GM21723 (cell line): ENCODE data around the gene SRRM2.

Experiments
- ATAC-seq: cut with Tn5 transposase; IDR thresholded peaks from one replicate; pipeline ENCODE4 v1.9.1; 2021; ENCODE audit warnings: mild to moderate bottlenecking, moderate library complexity; ENCODE audit not compliant: unreplicated experiment

Gene SRRM2

GRCh38 chr16:2775765-2776499 lies 23.5 kb downstream of the SRRM2 start:
- no peak for ATAC-seq

- peak; percentile 25 for ATAC-seq
Observed at GRCh38 chr16:2776500-2777139, 24.2 kb downstream of the SRRM2 start.

DNA sequence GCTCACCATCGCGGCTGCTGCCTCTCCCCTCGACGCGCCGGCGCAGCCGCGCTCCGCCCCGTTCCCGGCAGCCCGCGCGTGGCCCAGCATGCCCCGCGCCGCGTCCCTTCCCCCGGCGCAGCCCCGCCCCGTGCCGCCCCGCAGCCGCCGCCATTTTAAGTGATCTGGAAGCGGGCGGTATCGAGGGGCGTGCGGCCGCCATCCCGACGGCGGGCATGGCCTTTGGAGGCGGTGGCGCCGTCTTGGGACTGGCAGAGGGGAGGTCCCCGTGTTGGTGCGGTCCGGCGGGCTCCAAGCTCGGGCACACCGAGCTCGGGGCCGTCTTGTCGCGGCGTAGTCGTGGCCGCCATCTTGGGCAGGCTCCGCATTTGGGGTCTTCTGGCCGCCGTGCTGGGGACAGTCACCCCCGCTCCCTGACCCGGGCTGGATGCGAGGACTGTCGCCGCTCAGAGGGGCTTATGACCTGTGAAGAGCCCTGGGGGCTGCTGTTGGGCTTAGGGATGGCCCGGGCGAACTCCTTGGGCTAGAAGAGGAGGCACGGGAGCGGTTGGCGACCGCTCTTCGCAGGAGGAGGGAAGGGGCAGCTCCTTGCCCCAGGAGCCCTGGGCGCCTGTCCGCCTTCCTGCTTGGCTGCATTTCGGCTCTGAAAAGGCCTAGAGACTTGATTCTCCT lies 24.9 kb downstream of the SRRM2 start, which contains the start of gene ELOB:
TSS of gene ELOB (minus strand) at position 50 of the 672 bp plus-strand sequence. CDS start at position 9, 41 bp downstream.
- peak; percentile 58 for ATAC-seq

GRCh38 chr16:2777903-2778629 lies 25.6 kb downstream of the SRRM2 start:
- peak; percentile 5 for ATAC-seq

GRCh38 chr16:2778630-2778958 lies 26.2 kb downstream of the SRRM2 start:
- ATAC-seq = no peak

DNA sequence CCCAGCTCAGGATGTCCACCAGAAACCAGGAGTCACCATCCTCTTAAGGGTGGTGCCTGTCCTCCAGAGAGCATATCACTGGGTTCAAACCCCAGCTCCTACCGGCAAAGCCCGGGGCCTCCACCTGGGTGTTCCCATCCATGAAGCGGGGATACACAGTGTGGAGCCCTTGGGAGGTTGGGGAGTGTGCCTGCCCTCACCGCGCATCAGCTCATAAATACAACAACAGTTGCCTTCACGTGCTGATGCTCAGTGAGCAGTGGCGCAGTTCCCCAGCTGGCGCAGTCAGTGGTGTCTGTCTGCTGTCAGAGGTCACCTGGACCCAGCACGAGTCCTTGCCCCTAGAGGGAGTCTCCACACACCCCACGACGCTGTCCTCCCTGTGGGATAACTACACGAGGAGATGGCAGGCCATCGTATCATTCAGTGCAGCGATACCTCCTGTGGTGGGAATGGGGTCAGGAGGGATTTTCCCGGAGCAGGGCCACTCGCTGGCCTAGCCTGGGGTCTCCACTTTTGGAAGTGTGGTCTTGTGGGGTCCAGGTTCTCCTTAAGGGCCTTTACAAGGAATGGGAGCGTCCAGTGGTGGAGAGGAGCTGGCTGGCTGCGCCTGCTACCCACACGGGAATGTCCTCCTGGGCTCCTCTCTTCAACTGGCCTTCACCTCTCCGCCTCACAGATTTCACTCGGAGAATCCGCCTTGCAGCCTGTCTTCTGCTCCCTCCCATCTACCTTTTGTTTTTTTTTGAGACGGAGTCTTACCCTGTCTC lies 26.9 kb downstream of the SRRM2 start:
- ATAC-seq = no peak

DNA sequence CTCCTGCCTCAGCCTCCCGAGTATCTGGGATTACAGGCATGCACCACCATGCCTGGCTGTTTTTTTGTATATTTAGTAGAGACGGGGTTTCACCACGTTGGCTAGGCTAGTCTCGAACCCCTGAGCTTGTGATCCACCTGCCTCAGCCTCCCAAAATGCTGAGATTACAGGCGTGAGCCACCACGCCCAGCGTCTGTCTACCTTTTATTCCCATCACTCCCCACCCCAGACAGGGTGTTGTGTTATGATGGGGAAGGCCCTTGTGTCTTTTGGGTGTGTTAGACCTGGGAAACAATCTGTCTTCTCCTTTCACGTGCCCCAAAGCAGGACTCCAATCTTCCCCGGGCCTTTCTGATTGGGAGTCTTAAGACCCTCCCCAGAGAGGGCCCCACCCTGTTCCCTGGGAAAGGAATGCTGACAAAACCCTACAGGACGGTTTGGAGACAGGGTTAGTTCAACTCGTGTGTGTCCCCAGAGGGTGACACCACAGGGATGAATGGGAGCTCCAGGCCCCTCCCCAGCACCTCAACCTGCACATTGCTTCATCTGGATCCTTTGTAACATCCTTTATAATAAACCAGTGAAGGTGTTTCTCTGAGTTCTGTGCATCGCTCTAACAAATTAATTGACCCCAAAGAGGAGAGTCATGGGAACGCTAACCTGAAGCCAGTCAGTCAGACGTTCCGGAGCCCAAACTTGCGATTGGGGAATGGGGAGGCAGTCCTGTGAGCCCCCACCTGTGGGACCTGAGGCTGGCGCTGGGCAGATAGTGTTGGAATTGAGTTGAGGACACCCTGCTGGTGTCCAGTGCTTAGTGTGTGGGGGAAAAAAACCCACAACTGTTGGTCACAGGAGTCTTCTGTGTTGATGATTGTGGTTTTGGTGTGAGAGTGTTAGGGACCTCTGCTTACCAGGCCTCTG lies 27.8 kb downstream of the SRRM2 start:
- ATAC-seq = no peak

- no peak for ATAC-seq
Observed at GRCh38 chr16:2782583-2783351, 30.3 kb downstream of the SRRM2 start.

DNA sequence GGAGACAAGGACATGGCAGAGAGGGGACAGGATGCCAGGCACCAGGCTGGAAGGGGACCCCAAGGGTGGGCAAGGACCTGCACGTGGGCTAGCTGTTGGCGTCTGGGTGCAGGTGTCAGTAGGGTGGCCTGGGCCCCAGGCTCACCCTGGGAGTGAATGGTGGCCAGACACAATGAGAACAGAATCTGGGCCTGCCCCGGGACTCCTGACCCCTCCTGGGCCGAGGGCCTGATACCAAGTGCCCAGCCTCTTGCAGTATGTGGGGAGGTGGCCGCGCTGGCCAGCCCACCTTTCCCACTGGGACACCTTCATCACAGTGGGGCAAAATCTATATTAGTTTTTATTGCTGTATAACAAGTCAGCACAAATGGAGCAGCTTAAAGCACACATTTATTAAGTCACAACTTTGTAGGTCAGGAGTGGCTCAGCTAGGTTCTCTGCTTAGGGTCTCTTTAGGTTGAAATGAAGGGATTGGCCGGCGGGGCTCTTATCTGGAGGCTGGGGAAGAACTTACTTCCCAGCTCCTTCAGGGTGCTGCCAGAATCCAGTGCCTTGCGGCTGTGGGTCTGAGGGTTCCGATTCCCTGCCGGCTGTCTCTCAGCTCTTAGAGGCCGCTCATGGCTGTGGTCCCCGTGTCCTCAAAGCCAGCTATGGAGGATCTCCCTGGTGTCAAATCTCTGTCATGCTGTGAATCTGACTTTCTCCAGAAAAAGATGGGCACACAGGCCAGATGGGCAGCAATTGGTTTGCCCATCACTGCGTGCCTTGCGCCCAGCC lies 31.3 kb downstream of the SRRM2 start:
- no peak for ATAC-seq

DNA sequence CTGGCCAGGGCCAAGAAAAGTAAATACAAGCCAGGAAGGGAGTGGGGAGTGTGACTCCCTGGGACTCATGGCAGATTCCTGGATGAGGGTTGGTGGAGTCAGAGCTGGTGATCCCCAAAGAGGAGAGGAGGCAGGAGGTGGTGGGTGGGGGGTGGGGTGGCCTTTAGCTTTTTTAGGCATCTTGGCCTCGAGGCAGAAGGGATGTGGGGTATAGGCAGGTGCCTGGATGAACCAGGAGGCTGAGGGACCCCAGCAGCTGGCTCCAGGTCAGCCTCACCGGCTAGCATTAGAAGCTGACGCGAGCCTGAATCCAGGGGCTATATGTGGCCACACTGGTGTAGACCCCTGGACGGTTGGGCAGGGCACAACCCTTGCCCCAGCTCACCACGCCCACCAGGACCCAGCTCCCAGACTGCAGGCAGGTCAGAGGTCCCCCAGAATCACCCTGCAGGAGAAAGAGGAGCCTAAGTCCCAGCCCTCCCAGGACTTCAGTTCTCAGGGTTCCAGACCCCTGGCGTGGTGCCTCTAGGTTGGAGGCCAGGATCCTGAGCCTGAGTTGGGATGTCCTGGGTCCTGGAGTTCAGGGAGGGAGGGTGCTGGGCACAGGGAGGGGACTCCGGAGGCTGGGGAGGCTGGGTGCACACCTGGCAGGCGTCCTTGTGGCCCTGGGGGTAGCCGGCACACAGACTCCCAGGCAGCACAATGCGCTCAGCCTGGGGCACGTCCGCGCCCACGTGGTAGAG lies 32.1 kb downstream of the SRRM2 start:
- ATAC-seq = no peak

DNA sequence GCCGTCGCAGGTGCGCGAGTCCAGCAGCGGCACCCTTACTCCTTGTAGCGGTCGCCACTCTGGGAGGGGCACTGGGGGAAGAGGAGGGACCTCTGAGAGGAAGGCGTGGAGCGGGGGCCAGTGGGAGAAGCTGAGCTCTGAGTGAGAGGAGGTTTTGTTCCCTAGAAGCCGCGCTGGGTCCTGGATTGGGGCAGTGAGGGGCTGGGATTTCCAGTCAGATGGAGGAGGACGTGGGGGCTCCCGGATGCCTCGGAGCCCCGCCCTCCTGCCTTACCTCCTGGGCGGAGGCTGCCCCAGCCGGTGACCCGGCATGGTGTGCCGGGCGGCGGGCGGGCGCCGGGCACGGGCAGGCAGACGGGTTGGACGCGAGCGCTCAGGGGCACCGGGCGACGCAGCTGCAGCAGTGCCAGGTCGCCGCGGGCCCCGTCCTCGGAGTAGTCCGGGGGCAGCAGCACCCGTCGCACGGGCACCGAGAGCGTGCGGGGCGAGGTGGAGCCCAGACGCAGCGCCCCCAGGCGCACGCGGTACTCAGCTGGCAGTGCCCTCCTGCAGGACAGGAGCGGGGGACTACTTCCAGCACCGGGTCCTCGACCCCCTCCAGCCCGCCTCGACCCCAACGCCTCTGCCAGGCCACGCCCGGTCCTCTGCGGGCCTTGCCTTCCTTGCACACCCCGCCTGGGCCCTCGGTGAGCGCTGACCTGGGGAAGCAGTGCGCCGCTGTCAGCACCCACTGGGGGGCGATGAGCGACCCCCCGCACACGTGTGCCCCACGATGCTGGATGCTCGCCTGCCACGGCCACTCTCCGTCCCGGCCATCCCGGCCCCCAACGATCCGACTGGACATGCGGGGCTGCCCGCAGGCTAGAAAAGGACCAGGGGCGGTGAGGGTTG lies 32.9 kb downstream of the SRRM2 start:
- ATAC-seq = no peak

GRCh38 chr16:2786061-2786825 lies 33.8 kb downstream of the SRRM2 start:
- ATAC-seq = no peak

DNA sequence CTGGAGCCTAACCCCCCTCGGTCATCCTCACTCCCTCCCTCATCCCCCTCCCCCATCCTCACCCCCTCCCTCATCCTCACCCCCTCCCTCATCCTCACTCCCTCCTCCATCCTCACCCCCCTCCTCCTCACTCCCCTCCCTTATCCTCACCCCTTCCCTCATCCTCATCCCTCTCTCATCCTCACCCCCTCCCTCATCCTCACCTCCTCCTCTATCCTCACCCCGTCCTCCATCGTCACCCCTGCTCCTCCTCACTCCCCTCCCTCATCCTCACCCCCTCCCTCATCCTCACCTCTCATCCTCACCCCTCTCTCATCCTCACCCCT lies 34.4 kb downstream of the SRRM2 start:
- ATAC-seq = no peak

DNA sequence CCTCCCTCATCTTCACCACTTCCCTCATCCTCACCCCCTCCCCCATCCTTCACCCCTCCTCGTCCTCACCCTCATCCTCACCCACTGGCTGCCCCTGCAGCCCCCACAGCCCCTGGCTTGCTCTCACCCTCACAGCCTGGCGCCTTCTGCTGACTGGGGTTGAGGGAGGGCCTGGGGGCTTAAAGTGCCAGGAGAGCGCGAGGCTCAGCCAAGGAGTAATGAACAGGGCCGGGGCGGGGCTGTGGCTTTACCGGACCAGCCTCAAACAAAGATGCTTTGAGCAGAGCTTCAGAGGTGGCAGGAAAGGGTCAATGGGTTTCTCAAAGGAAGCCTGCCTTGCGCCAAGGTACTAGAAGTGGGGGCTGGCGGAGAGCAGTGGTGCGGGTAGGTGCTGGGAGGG lies 35.0 kb downstream of the SRRM2 start, which contains the start of gene PRSS33:
TSS of gene PRSS33 (minus strand) at position 155 of the 400 bp plus-strand sequence. CDS start 1,013 bp downstream, outside the sequence.
- ATAC-seq = no peak

GRCh38 chr16:2787961-2788360 lies 35.5 kb downstream of the SRRM2 start:
- ATAC-seq = no peak

DNA sequence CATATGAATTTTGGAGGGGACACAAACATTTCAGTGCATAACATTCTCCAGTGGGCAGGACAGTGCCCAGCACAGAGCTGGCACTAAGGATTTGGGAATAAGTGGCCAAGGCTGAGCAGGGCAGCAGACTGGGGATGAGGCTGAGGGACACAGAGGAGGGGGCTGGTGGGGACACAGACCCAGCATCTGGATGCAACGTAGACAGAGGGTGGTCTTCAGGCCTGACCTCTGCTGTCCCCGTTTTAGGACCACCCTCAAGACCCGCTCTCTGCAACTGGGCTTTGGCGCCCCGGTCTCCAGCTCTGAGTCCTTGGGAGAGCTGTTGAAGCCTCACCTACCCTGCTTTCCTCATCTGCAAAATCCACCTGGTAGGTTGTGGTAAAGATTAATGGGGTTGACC lies 38.2 kb downstream of the SRRM2 start:
- ATAC-seq = no peak
